GM21526 (cell line): ENCODE results near the gene PALD1.
"Not testable (repeated sequence)": the region's sequence is repeated elsewhere in the genome, so short reads cannot be mapped to it uniquely, and the experiment has no call there.

Experiments used
- ATAC-seq: cut with Tn5 transposase; IDR thresholded peaks from one replicate; pipeline ENCODE4 v1.9.1; 2021; ENCODE audit warnings: moderate library complexity; ENCODE audit not compliant: unreplicated experiment, low FRiP score

Gene PALD1

DNA sequence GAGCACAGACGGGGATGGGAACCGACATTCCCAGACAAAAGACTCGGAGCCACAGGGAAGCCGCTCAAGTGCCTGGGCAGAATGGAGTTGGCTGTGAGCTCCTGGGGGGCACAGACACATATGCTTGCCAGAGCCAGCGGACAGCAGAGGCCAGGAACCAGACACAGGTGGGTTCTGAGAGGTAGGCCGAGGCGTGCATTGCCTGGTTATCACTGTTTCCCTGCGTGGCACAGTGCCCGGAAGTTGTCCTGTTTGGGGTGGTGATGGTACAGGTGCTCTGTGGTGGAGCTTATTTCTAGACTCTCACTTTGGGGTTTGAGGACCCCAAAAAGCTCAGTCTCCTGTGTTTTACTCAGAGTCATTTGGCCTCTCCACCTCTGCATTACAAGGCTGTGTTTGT lies 2.5 kb downstream of the PALD1 start:
- no peak for ATAC-seq

DNA sequence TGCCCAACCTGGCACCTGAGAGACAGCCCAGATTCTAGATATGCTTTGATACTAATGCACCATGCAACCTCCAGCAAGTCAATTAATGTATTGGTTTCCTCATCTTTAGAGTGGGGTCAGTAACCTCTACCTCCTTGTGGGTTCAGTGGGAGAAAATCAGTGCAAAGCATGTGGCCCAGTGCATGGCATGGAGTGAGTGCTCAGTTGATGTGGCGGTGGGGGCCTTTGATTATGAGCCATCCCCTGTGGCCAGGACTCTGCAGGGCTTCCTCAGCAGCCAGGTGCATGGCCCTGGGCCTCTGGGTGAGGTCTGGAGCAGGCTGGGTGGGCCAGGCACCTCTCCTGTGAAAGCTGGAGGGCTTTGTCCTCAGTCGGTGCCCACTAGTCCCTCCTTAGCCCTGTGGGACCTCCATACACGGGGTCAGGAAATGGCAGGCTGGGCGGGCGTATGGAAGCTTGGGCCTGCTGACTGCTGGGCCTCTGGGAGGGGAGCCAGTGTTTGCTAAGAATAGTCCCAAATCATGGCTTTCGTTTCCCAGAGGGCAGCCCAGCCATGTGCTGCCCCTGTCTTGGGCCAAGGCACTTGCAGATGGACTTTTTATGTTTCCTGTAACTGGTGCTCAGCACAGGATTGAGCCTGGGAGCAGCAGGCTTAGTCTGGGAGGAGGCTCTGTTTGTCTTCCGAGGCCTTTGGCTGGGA lies 3.4 kb downstream of the PALD1 start:
- ATAC-seq, result no peak

DNA sequence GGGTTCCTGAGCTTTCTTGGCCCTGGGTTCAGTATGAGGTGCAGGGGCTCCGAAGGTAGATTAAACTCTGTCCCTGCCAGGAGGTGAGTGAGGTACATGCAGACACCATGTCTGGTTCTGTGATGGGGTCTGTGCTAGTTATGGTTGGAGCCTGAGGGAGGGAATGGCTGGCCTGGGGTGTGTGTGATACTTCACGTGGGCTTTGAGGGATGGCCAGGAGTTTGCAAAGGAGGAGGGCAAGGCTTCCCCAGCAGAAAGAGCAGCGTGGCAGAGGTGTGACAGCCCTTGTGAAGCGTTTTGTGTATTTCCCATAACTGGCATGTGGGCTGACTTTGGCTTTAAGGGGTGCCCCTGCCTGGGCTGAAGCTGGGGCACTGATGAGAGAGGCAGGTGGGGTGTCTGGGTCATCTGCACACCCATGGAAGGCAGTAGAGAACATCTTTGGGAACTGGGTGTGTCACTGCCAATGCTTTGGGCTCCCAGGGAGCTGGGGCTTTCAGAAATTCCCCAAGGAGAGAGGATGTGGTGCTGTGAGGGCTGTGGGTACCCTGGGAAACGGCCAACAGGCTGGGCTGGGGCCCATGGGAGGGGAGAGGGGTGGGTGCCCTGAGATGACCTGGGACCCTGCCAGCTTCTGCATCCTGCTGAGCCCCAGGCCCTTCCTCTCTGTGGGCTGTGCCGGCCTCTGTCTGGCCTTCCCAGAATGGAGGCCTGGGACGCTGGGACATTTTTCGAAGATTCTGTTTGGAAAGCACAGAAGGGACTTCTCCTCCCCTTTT lies 4.6 kb downstream of the PALD1 start:
- no peak for ATAC-seq

DNA sequence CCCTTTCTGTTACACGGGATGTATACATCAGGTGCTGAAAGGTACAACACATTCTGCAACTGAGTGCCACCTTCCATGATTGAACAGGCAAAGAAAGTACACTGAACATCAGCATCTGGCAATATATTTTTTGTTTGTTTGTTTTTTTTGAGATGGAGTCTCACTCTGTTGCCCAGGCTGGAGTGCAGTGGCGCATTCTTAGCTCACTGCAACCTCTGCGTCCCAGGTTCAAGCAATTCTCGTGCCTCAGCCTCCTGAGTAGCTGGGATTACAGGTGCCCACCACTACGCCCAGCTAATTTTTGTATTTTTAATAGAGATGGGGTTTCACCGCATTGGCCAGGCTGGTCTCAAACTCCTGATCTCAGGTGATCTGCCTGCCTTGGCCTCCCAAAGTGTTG lies 5.3 kb downstream of the PALD1 start:
- not testable (repeated sequence) for ATAC-seq

DNA sequence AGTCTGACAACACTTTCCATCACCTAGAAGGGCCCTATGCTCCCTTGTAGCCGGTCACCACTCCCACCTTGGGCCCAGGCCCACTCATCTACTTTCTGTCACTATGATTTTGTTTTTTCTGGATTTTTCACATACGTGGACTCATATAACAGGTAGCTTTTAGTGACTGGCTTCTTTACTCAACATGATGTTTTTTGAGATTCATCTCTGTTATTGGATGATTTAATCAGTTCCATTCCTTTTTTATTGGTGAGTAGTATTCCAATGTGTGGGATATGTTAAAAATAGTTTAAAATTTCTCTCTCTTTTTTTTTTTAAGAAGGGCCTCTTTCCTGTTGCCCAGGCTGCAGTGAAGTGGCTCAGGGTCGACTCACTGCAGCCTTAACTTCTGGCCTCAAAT lies 9.3 kb downstream of the PALD1 start:
- no peak for ATAC-seq

DNA sequence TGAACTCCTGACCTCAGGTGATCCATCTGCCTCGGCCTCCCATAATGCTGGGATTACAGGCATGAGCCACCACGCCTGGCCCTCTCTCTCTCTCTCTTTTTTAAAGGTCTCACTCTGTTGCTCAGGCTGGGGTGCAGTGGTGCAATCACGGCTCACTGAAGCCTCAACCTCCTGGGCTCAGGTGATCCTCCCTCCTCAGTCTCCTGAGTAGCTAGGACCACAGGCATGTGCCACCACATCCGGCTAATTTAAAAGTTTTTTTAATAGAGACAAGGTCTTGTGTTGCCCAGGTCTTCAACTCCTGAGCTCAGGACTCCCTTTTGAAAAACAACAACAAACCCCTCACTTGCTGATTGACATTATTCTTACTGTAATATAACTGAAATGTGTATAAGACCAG lies 11.6 kb downstream of the PALD1 start:
- no peak for ATAC-seq

DNA sequence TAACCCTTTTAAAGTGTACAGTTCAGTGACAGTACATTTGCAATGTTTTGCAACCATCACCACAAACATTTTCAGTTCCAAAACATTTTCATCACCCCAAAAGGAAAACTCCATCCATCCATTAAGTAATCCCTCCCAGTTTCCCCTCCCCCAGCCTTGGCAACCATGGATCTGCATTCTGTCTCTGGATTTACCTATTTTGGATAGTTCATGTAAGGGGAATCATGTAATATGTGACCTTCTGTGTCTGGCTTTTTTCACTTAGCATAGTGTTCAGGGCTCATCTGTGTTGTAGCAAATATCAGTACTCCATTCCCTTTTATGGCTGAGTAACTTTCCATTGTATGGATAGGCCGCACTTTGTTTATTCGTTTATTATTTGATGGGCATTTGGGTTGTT lies 13.0 kb downstream of the PALD1 start:
- no peak for ATAC-seq

DNA sequence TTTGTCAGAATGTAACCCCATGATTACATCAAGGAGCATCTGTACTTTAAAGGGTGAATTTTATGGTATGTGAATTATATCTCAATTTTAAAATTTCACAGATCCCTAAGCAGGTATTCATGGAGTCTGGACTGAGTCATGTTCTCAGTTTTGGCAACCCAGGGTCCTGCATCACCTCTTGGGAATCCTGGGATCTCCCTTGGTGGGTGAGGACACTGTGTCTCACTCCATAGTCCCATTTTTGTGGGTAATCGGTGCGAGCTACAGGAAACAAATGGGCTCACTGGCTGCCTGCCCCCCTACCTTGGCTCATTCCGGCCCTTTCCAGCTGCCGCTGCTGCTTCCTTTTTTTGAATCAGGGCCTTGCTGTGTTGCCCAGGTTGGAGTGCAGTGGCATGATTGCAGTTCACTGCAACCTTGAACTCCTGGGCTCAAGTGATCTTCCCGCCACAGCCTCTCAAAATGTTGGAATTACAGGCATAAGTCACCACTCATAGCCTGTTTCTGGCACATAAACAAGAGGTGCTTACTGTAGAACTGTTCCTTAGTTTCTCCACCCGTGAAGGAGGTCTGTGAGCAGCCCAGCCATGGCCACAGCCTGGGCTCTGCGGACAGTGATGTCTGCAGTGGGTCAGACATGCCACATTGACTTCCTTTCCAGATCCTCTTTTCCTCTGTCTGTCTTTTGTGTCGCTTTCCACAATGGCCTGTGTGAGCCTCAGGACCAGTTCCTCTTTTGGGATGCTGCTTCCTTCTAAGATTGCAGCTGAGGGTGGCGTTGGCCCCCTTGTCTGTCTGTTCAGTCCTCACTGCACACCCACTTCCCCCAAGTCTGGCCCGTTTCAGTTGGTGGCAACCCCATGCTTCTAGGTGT lies 14.5 kb downstream of the PALD1 start:
- peak; percentile 25 for ATAC-seq

DNA sequence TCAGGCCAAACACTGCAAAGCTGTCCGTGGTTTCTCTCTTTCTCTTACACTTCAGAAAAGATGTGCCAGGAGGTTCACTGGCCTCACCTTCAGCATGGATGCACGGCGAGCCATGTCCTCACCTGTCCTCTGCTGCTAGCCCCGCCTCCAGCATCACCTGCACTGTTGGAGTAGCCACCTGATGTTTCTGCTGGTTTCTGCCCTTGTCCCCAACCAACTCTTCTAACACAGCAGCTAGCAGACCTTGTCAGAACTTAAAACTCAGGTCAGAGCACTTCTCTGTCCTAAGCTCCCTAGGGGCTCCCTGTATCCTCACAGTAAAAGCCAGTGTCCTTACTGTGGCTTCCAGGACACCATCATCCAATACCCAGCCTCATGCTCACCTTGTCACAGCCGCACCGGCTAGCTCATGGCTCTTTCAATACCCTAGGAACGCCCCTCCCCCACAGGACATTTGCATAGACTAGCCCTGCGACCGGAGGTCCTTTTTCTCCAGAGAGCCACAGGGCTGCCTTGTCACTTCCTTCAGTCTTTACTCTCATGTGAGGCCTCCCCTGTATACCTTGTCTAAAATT lies 15.2 kb downstream of the PALD1 start:
- peak; percentile 72 for ATAC-seq

DNA sequence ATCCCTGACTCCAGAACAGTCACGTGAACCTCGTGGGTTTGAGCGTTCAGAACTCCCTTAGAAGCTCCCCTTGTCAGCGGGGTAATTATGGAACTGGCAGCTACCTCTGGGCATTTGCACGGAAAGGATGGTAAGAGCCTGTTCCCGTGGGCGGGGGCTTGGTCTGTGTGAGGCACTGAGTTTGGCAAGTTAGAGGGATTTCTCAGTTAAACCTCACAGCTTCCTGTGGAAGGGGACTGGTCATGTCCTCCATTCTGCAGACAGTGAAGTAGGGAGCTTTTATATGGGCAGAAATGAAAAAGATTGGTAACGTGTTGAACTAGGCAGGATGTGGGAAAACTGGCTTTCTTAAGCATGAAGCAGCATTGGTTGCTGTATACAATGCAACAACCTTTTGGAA lies 16.0 kb downstream of the PALD1 start:
- no peak for ATAC-seq

DNA sequence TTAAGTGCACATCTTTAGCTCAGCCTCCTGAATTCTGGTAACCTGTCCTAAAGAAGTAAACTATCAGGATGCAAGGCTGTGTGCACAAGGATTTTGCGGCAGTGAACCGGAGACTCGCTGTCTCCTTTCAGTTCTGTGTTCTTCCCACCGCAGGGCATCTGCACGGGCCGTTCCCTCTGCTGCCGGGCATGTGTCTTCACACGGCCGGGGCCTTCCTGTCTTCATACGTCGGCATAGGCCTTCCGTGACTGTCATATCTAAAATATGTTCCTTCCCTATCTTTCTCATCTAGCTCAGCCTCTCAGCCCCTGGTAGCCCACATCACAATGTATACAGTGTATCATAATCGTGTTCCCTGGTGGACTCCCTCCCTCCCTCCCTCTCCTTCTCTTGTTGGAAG lies 16.4 kb downstream of the PALD1 start:
- ATAC-seq, result no peak

DNA sequence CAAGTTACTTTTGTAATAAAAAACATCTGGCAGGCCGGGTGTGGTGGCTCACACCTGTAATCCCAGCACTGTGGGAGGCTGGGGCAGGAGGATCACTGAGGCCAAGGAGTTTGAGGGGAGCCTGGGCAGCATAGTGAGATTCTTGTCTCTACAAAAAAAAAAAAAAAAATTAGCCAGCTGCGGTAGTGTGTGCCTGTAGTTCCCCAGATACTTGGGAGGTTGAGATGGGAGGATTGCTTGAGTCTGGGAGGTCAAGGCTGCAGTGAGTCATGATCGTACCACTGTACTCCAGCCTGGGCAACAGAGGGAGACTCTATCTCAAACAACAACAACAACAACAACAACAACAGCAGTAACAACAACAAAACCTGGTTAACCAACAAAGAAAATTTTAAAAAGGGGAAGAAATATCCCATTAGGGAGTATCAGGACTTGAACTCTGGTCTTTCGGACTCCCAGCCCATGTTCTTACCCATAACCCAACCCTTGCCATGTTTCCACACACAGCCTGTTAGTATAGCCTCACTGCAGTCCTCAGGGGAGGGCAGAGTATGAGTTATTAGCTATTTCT lies 17.2 kb downstream of the PALD1 start:
- ATAC-seq, result no peak

DNA sequence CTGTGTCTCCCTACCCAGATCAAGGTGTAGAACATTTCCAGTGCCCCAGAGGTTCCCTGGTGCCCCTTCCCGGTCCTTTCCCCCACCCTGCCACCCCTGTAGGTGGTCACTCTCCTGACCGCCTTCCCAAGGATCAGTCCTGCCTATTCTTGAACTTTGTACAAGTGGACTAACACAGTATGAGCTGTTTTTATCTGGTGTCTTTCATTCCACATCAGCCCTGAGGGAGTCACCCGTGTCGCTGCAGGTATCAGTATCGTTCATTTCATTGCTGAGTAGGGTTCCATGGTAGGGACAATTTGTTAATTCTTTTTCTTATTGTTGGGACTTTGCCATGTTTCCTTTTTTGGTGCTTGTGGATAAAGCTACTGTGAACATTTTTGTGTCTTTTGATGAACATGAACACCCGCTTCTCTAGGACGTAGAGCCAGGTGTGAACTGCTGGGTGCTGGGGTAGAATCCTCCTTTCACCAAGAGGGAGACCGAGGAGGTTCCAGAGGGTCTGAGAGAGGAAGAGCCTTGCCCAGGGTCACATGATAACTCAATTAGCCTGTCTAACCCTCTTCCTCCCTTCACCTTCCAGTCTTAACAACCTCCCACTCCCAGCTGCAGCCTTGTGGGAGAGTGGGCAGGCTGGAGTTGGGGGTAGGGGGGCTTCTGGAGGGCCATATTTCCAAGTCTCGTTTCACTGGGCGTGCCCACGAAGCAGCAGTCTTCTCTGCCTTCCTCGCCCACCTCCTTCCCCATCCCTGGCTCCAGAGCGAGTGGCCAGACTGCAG lies 18.0 kb downstream of the PALD1 start:
- ATAC-seq, result no peak

DNA sequence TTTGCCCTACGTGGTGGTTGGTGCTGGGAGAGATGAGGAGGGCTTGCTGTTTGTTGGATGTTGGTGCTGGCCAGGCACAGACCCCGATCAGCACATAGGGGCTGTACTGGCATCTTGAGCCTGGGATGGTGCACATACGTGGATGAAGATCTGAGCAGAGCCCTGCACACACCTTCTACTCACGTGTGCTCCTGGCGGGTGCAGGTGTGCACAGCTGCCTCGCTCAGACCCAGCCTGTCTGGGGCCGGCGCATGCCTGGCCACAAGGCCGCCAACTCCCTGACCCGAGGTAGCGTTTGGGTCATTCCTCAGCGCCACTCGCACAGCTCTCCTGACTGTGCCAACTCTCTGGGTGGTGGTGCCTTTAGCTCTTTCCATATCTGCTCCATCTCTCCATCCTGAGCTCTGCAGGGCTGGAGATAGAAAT lies 18.6 kb downstream of the PALD1 start:
- no peak for ATAC-seq

DNA sequence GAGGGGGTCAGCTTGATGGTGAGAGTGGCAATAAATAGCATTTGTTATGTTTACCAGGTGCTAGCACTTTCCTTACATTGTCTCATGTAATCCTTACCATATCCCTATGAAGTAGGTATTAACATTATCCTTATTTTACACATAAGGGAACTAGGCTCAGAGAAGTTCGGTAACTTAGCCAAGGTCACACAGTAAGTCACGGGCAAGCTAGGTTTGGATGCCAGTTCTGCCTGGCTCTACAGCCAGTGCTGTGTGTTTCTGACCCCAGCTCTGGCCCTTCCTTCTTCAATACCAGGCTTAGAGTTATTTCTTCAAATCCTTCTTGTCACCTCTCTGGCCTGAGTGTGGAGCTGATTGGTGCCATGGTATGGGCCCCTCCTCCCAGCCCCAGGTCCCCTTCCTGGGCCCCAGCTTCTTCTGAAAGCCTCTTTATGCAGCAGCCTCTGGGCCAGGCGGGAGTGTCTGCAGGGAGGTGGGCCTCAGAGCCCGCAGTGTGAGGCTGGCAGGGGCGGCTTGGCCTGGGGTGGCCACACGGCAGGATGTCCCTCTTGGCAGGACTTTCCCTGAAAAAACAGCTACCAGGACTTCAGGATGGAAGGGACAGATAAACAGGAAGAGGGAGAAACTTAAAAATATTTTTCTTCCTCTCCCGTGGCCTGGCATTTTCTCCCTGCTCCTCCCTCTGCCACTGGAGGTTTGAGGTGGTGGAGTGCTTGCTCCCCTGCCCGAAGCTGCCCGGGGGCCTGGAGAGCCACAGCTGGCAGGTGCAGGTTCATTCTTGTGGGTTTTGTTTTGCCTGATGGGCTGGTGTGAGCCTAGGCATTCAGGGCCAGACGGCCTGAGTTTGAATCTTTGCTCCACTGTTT lies 20.6 kb downstream of the PALD1 start:
- ATAC-seq, result no peak

DNA sequence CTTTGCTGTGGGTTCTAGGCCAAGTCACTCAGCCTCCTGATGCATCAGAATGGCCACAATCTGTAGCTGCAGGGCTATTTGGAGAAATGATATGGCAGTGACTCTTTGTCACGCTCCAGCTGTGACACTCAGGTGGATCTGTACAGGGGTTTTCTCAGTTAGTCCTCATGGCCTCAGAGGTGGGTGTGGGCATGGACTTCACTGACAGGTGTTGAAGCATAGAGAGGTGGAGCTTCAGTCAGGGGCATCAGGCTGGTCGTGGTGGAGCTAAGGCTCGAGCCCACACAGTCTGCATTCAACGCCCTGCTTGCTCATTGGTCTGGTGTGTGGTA lies 21.2 kb downstream of the PALD1 start:
- ATAC-seq, result no peak

DNA sequence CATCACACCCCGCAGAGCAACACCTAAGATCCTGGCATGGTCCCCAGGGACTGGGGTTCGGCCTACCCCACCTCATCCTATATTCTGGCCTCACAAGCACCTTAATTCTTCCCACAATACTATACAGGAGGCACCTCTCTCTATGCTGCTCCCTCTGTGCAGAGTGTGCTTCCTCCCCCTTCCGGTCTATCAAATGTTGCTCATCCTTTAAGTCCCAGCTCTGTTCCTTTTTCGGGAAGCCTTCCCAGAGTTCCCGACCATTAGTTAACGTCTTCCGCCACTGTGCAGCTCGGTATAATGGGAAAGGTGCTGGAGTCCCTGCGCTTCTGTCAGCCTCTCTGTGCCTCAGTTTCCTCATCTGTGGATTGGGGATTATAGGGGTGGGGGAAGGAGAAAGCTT lies 21.8 kb downstream of the PALD1 start:
- ATAC-seq, result no peak

DNA sequence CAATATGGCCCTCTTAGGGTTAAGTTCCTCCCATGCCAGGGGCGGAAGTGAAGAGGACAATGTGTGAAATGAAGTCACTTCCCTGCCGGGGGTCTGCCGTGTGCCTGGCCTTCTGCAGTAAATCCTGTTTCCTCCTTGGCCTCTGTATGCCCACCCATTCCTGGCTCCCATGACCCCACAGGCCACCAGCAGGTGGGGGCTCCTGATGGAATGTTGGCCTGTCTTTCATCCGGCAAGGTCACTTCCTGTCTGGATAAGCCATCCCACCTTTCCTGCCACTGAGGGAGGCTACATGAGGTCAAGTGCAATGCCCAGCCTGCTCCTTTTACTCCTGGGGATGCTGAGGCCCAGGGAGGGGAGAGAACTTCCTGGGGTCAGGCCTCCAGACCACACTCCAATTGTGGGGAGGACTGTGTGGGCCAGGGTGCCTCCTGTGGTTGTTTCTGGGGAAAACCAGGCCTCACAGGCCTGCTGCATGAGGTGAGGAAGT lies 22.3 kb downstream of the PALD1 start:
- ATAC-seq, result no peak

DNA sequence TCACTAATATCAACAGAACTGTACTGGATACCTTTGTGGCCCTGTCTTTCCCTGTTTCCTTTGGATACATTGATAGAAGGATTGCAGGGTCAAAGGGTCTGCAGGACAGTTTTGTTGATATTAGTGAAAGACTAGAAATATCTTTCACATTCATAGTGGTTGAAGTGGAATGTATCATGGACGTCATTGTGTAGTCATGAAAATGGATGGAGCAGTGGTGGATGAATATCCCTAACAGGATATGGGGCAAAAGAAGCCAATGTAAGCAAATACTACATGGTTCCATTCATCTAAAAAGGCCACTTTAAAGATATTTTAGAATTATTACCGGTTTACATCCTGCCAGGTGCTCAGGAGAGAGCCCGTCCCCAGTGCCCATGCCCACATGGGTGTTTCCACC lies 23.8 kb downstream of the PALD1 start:
- ATAC-seq, result no peak
